Measurements from ENCODE around the gene PADI3.

PADI3 gene

GRCh38 chr1:17274186-17275170 lies 25.6 kb downstream of the PADI3 start:
- DNase-seq (ENCODE audit: low read depth, low spot score), result peak; percentile 32
- Histone ChIP-seq H3K4me1 (ENCODE audit: insufficient read depth, insufficient read length) (peaks cover 4% of the 10 kb centered on the region), H3K9me3 (ENCODE audit: insufficient read depth, low read length) (no peaks in the 10 kb centered on the region), H3K27me3 (ENCODE audit: insufficient read depth, insufficient read length) (no peaks in the 10 kb centered on the region), H3K9ac (ENCODE audit: insufficient read length, low read depth) (no peak overlapping the region), H3K4me3 (ENCODE audit: insufficient read length, low read depth) (no peak overlapping the region), H3K36me3 (ENCODE audit: insufficient read depth, insufficient read length, low read length) (no peaks in the 10 kb centered on the region)
- TF ChIP-seq ZNF274 (IDR thresholded peaks at IDR 0.05; ENCODE audit: low read depth, low read length), result no peak
- no peak for TF ChIP-seq YY1 (IDR thresholded peaks at IDR 0.05; ENCODE audit: insufficient read depth, insufficient read length)
- TF ChIP-seq SUZ12 (IDR thresholded peaks at IDR 0.05; ENCODE audit: extremely low read depth, insufficient read depth, insufficient read length), result no peak

GRCh38 chr1:17276568-17276967 lies 27.7 kb downstream of the PADI3 start:
- H3K36me3 ChIP-seq (ENCODE audit: insufficient read depth, insufficient read length, low read length), result no peaks in the 10 kb centered on the region
- no peak for DNase-seq (ENCODE audit: low read depth, low spot score)
- peaks cover 2% of the 10 kb centered on the region for H3K4me1 ChIP-seq (ENCODE audit: insufficient read depth, insufficient read length)
- H3K9me3 ChIP-seq (ENCODE audit: insufficient read depth, low read length), result no peaks in the 10 kb centered on the region
- no peak overlapping the region for H3K4me3 ChIP-seq (ENCODE audit: insufficient read length, low read depth)
- no peaks in the 10 kb centered on the region for H3K27me3 ChIP-seq (ENCODE audit: insufficient read depth, insufficient read length)
- TF ChIP-seq SUZ12 (IDR thresholded peaks at IDR 0.05; ENCODE audit: extremely low read depth, insufficient read depth, insufficient read length) (no peak), YY1 (IDR thresholded peaks at IDR 0.05; ENCODE audit: insufficient read depth, insufficient read length) (no peak), ZNF274 (IDR thresholded peaks at IDR 0.05; ENCODE audit: low read depth, low read length) (no peak)
- H3K9ac ChIP-seq (ENCODE audit: insufficient read length, low read depth), result peak overlapping the region; percentile 11

- no peak for DNase-seq (ENCODE audit: low read depth, low spot score)
- H3K9ac ChIP-seq (ENCODE audit: insufficient read length, low read depth), result no peak overlapping the region
- no peaks in the 10 kb centered on the region for H3K36me3 ChIP-seq (ENCODE audit: insufficient read depth, insufficient read length, low read length)
- no peaks in the 10 kb centered on the region for H3K9me3 ChIP-seq (ENCODE audit: insufficient read depth, low read length)
- peaks cover 2% of the 10 kb centered on the region for H3K4me1 ChIP-seq (ENCODE audit: insufficient read depth, insufficient read length)
- no peak for TF ChIP-seq ZNF274 (IDR thresholded peaks at IDR 0.05; ENCODE audit: low read depth, low read length)
- TF ChIP-seq YY1 (IDR thresholded peaks at IDR 0.05; ENCODE audit: insufficient read depth, insufficient read length), result no peak
- no peak for TF ChIP-seq SUZ12 (IDR thresholded peaks at IDR 0.05; ENCODE audit: extremely low read depth, insufficient read depth, insufficient read length)
- H3K4me3 ChIP-seq (ENCODE audit: insufficient read length, low read depth), result no peak overlapping the region
- no peaks in the 10 kb centered on the region for H3K27me3 ChIP-seq (ENCODE audit: insufficient read depth, insufficient read length)
Measured at GRCh38 chr1:17277511-17278159, 28.7 kb downstream of the PADI3 start.

GRCh38 chr1:17278996-17279830 lies 30.3 kb downstream of the PADI3 start:
- no peak overlapping the region for H3K9ac ChIP-seq (ENCODE audit: insufficient read length, low read depth)
- peaks cover 2% of the 10 kb centered on the region for H3K4me1 ChIP-seq (ENCODE audit: insufficient read depth, insufficient read length)
- no peaks in the 10 kb centered on the region for H3K9me3 ChIP-seq (ENCODE audit: insufficient read depth, low read length)
- no peak overlapping the region for H3K4me3 ChIP-seq (ENCODE audit: insufficient read length, low read depth)
- H3K27me3 ChIP-seq (ENCODE audit: insufficient read depth, insufficient read length), result no peaks in the 10 kb centered on the region
- DNase-seq (ENCODE audit: low read depth, low spot score), result no peak
- H3K36me3 ChIP-seq (ENCODE audit: insufficient read depth, insufficient read length, low read length), result no peaks in the 10 kb centered on the region
- TF ChIP-seq SUZ12 (IDR thresholded peaks at IDR 0.05; ENCODE audit: extremely low read depth, insufficient read depth, insufficient read length) (no peak), YY1 (IDR thresholded peaks at IDR 0.05; ENCODE audit: insufficient read depth, insufficient read length) (no peak), ZNF274 (IDR thresholded peaks at IDR 0.05; ENCODE audit: low read depth, low read length) (no peak)

GRCh38 chr1:17280436-17280835 lies 31.5 kb downstream of the PADI3 start:
- TF ChIP-seq SUZ12 (IDR thresholded peaks at IDR 0.05; ENCODE audit: extremely low read depth, insufficient read depth, insufficient read length), result no peak
- TF ChIP-seq ZNF274 (IDR thresholded peaks at IDR 0.05; ENCODE audit: low read depth, low read length), result no peak
- no peak for TF ChIP-seq YY1 (IDR thresholded peaks at IDR 0.05; ENCODE audit: insufficient read depth, insufficient read length)
- no peak overlapping the region for H3K9ac ChIP-seq (ENCODE audit: insufficient read length, low read depth)
- peaks cover 2% of the 10 kb centered on the region for H3K4me1 ChIP-seq (ENCODE audit: insufficient read depth, insufficient read length)
- H3K9me3 ChIP-seq (ENCODE audit: insufficient read depth, low read length), result no peaks in the 10 kb centered on the region
- no peaks in the 10 kb centered on the region for H3K36me3 ChIP-seq (ENCODE audit: insufficient read depth, insufficient read length, low read length)
- no peaks in the 10 kb centered on the region for H3K27me3 ChIP-seq (ENCODE audit: insufficient read depth, insufficient read length)
- DNase-seq (ENCODE audit: low read depth, low spot score), result no peak
- no peak overlapping the region for H3K4me3 ChIP-seq (ENCODE audit: insufficient read length, low read depth)

- peaks cover 2% of the 10 kb centered on the region for H3K4me1 ChIP-seq (ENCODE audit: insufficient read depth, insufficient read length)
- H3K36me3 ChIP-seq (ENCODE audit: insufficient read depth, insufficient read length, low read length), result no peaks in the 10 kb centered on the region
- no peaks in the 10 kb centered on the region for H3K9me3 ChIP-seq (ENCODE audit: insufficient read depth, low read length)
- no peak overlapping the region for H3K9ac ChIP-seq (ENCODE audit: insufficient read length, low read depth)
- no peaks in the 10 kb centered on the region for H3K27me3 ChIP-seq (ENCODE audit: insufficient read depth, insufficient read length)
- TF ChIP-seq YY1 (IDR thresholded peaks at IDR 0.05; ENCODE audit: insufficient read depth, insufficient read length), result no peak
- no peak for TF ChIP-seq SUZ12 (IDR thresholded peaks at IDR 0.05; ENCODE audit: extremely low read depth, insufficient read depth, insufficient read length)
- TF ChIP-seq ZNF274 (IDR thresholded peaks at IDR 0.05; ENCODE audit: low read depth, low read length), result no peak
- no peak overlapping the region for H3K4me3 ChIP-seq (ENCODE audit: insufficient read length, low read depth)
- no peak for DNase-seq (ENCODE audit: low read depth, low spot score)
Measured at GRCh38 chr1:17280894-17281293, 32.0 kb downstream of the PADI3 start.

Measured in NT2/D1 (cell line).